Measurements from ENCODE around the gene ADARB2.

- TF ChIP-seq CTCF (IDR thresholded peaks at IDR 0.05) (no peak), EP300 (IDR thresholded peaks at IDR 0.05) (no peak), POLR2AphosphoS5 (IDR thresholded peaks at IDR 0.05) (no peak), POLR2A (IDR thresholded peaks at IDR 0.05) (no peak)
Measured at GRCh38 chr10:1202343-1202742, 535.0 kb downstream of the ADARB2 start.
